A673 (cell line): ENCODE measurements around the gene KLK3.

Source experiments
- CTCF ChIP-seq: fragments of 300-800, 200-600 bp; sonication (generic); conservative IDR thresholded peaks from 2 replicates; pipeline ENCODE4 v1.5.1; 2017; ENCODE audit warnings: low read depth, mild to moderate bottlenecking, antibody characterized with exemption, low read length, moderate library complexity, mixed read lengths
- EZH2 ChIP-seq: fragments of 200-600 bp; sonication (generic); IDR thresholded peaks from 2 replicates; pipeline ENCODE4 v1.6.1; 2017; ENCODE audit warnings: borderline replicate concordance, low read depth, mild to moderate bottlenecking, mixed read lengths, antibody characterized with exemption, low read length; ENCODE audit not compliant: poor library complexity, severe bottlenecking

- TF ChIP-seq EZH2 (no peak), CTCF (no peak)
These were observed 6.3 kb downstream of the KLK3 start for GRCh38 chr19:50861010-50861409.
